Fibroblast of the aortic adventitia (primary cell): Measurements from ENCODE around the gene FOXP4. TPM values are rescaled to one million over a fixed set of nuclear protein-coding genes. Genes with fewer than 3 reads are reported as not detected.

Source experiments
- DNase-seq: peaks from one replicate; pipeline ENCODE4 v3.0.0-alpha.2; 2010; ENCODE audit warnings: low read depth
- H3K4me3 ChIP-seq: 2 replicates; pipeline ENCODE4 v1.5.1; 2011; ENCODE audit warnings: low read depth, mild to moderate bottlenecking, control low read depth, low read length, moderate library complexity
- total RNA-seq: library from RNA; depleted of rRNA; stranded (reverse); fragments of >200 nt; gene quantifications from 2 replicates; pipeline ENCODE4 v1.2.3, GENCODE V29; 2012; ENCODE audit warnings: low replicate concordance
- TF ChIP-seq, protein P1 (sequence below): IDR thresholded peaks from 2 replicates; pipeline ENCODE4 v1.5.1; 2011; ENCODE audit warnings: mild to moderate bottlenecking, low read length, control low read depth, inconsistent platforms; ENCODE audit not compliant: insufficient read depth

Gene FOXP4
- total RNA-seq, 1 donor: 2.9 TPM

DNA sequence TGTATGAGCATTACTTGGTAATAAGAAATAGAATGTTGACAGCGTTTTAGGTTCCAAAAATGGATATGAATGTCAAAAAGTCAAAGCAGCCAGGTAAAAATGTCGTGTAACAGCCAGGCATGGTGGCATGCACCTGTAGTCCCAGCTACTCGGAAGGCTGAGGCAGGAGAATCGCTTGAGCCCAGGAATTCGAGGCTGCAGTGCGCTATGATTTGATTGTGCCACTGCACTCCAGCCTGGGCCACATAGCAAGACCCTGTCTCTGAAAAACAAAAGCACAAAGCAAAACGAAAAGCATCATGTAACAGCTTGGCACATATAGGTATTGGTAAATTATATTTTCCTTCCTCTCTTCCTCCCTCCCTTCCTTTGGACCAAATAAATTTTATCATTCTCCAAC lies 16.2 kb upstream of the FOXP4 start:
- H3K4me3 ChIP-seq: no peak overlapping the region
- DNase-seq: no peak
- TF ChIP-seq, protein P1, sequence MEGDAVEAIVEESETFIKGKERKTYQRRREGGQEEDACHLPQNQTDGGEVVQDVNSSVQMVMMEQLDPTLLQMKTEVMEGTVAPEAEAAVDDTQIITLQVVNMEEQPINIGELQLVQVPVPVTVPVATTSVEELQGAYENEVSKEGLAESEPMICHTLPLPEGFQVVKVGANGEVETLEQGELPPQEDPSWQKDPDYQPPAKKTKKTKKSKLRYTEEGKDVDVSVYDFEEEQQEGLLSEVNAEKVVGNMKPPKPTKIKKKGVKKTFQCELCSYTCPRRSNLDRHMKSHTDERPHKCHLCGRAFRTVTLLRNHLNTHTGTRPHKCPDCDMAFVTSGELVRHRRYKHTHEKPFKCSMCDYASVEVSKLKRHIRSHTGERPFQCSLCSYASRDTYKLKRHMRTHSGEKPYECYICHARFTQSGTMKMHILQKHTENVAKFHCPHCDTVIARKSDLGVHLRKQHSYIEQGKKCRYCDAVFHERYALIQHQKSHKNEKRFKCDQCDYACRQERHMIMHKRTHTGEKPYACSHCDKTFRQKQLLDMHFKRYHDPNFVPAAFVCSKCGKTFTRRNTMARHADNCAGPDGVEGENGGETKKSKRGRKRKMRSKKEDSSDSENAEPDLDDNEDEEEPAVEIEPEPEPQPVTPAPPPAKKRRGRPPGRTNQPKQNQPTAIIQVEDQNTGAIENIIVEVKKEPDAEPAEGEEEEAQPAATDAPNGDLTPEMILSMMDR: no peak

- TF ChIP-seq, protein P1: no peak
- no peak for DNase-seq
- H3K4me3 ChIP-seq: no peak overlapping the region
These were observed 15.7 kb upstream of the FOXP4 start for GRCh38 chr6:41530476-41530875.

DNA sequence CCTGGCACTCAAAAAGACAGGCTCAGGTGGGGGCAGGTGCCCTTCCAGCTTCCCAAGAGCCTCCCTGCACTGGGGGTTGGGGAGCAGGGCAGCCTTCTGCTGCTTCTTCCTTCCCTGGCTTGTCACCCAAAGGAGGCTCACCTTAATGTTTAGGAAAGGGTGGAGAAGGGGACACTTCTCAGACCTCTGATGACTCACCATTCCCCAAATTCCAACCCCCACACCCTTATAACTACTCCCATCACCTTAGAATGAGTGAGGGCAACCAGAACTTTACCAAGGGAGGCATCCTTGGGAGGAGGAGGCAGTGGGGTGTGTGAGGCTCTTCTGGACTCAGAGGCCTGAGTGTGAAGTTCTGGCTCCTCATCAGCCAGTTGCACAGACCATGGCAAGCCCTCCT lies 15.2 kb upstream of the FOXP4 start:
- TF ChIP-seq, protein P1: no peak
- DNase-seq: no peak
- H3K4me3 ChIP-seq: no peak overlapping the region

DNA sequence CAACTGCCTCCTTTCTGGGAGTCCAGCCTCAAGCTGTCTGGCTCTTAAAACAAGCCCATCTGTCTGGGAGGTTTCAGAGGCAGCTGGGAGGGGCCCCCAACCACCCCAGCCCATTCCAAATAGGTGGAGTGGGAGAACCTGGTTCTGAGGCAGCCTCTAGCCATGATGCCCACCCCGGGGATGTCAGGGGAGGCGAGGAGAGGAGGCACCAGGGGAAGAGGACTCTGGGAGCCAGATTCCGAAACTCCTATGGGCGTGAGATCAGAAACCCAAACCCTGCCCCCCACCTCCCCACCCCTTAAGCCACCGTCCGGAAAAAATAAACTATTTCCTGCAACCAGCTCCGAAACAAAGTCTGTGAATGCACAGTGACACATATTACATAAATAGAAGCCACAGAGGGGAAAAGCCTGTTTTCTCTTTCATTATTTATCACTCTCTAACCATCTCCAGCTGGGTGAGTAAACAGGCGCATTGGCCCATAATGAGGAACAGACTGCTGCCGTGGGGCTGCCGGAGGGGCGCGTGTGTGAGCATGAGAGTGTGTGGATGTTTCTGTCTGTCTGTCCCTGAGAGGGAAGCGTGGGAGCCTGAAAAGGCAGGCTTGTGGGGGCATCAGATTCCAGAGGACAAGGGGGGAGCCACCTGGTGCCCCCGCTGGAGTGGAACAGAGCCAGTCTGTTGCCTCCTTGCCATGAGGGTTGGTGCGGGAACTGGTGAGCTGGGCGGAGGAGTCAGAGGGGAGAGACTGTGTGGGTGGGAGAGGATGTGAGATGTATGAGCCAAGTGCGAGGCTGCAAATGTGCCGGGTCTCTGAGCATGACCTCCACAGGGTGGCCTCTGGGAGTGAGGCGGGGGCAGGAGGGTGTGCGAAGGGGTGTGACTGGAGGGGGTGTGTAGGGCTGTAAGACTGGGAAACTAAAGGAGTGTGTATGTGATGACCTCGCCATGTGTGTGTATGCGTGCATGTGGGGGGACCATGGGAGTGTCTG lies 14.3 kb upstream of the FOXP4 start:
- peak; percentile 55 for DNase-seq
- TF ChIP-seq, protein P1: no peak
- H3K4me3 ChIP-seq: no peak overlapping the region

GRCh38 chr6:41535766-41536165 lies 10.4 kb upstream of the FOXP4 start:
- no peak for DNase-seq
- TF ChIP-seq, protein P1: no peak
- no peak overlapping the region for H3K4me3 ChIP-seq

- no peak for DNase-seq
- TF ChIP-seq, protein P1: no peak
- H3K4me3 ChIP-seq: no peak overlapping the region
These were observed 9.1 kb upstream of the FOXP4 start for GRCh38 chr6:41536795-41537758.
